ENCODE data around the gene BHLHE40.

GRCh38 chr3:4980229-4981203 is 1.3 kb downstream of the BHLHE40 start:
- peak; percentile 92 to 99 (median 98) for TF ChIP-seq CTCF (IDR thresholded peaks at IDR 0.05)
- peak in 2 of 4 donors; percentile 54 to 72 for TF ChIP-seq POLR2A (IDR thresholded peaks at IDR 0.05)
